ENCODE measurements around the gene VDAC1. TPM values are rescaled to one million over a fixed set of nuclear protein-coding genes. Genes with fewer than 3 reads are reported as not detected.

VDAC1 gene
- total RNA-seq, 1 donor from 2014 or later, result 125 TPM

- H3K4me1 ChIP-seq, result no peaks in the 10 kb centered on the region
- no peak overlapping the region for H3K4me3 ChIP-seq
- no peak for DNase-seq
- intact Hi-C loops (cut with DNase I), result no loop called here
- peaks cover 3% of the 10 kb centered on the region for H3K27me3 ChIP-seq (ENCODE audit: low read depth)
- no peaks in the 10 kb centered on the region for H3K9me3 ChIP-seq
- no peaks in the 10 kb centered on the region for H3K36me3 ChIP-seq
- no peak overlapping the region for H3K27ac ChIP-seq
- ATAC-seq, result no peak
- TF ChIP-seq CTCF (IDR thresholded peaks at IDR 0.05), result no peak
Measured at GRCh38 chr5:134027288-134027615, 22.5 kb upstream of the VDAC1 start.

DNA sequence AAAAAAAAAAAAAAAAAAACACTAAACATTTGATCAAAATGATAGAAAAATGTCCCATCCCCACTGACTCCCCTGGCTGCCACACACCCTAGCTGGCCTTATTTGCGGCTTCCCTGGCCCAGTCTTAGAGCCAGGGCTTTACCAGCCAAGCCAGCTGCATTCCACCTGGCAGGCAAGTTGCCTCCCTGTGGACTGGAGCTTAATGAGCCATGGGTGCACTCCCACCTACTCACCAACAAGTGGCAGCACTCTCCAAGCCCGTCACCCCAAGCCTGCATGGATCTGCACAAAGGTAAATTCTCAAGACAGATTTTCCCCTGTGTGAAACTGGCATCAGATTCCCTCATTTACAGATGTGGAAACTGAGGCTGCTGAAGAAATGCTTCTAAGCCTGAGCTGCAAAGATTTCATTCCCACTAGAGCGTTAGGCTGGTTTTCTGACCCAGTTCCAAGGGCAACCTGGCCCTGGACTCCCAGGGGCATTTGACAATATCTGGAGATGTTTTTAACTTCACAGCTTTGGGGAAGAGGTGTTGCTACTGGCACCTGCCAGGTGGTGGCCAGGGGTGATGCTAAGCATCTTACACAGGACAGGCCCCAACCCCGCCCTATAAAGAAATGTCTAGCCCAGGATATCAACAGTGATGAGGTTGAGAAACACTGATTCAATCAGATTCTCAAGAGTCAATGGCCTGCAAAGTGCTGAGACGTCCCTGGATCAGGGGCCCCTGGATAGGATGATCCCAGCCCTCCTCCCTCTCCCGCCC is 21.9 kb upstream of the VDAC1 start:
- Histone ChIP-seq H3K4me1 (no peaks in the 10 kb centered on the region), H3K36me3 (no peaks in the 10 kb centered on the region), H3K9me3 (no peaks in the 10 kb centered on the region), H3K27ac (no peak overlapping the region), H3K4me3 (no peak overlapping the region), H3K27me3 (ENCODE audit: low read depth) (peaks cover 3% of the 10 kb centered on the region)
- intact Hi-C loops (cut with DNase I), result no loop called here
- ATAC-seq (peak in 1 of 2 donors; percentile 55), DNase-seq (no peak)
- peak; percentile 37 for TF ChIP-seq CTCF (IDR thresholded peaks at IDR 0.05)

- ATAC-seq (no peak), DNase-seq (no peak)
- intact Hi-C loops (cut with DNase I), result no loop called here
Measured at GRCh38 chr5:134025786-134026185, 21.0 kb upstream of the VDAC1 start.

DNA sequence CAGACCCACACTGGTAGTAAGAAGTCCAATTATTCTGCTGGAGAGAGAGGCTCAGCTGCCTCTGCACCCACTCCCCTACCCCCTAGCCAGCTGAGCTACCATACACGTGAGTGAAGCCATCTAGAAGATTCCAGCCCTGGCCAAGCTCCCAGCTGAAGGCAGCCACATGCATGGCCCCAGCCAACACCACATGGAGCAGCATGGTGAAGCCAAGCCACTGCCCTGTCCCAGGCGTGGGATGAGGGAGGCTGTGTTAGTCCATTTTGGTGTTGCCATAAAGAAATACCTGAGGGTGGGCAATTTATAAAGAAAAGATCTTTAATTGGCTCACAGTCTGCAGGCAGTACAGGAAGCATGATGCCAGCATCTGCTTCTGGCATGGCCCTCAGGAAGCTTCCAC is 20.0 kb upstream of the VDAC1 start:
- DNase-seq (no peak), ATAC-seq (no peak)
- intact Hi-C loops (cut with DNase I), result no loop called here
- H3K4me1 ChIP-seq, result no peaks in the 10 kb centered on the region
- no peak for TF ChIP-seq CTCF (IDR thresholded peaks at IDR 0.05)
- no peaks in the 10 kb centered on the region for H3K9me3 ChIP-seq
- no peaks in the 10 kb centered on the region for H3K36me3 ChIP-seq
- H3K4me3 ChIP-seq, result no peak overlapping the region
- no peak overlapping the region for H3K27ac ChIP-seq
- peaks cover 3% of the 10 kb centered on the region for H3K27me3 ChIP-seq (ENCODE audit: low read depth)

More at GRCh38 chr5:134025786-134026185, 21.0 kb upstream of the VDAC1 start:
- Histone ChIP-seq H3K27ac (no peak overlapping the region), H3K4me1 (no peaks in the 10 kb centered on the region), H3K27me3 (ENCODE audit: low read depth) (peaks cover 3% of the 10 kb centered on the region), H3K9me3 (no peaks in the 10 kb centered on the region), H3K4me3 (no peak overlapping the region), H3K36me3 (no peaks in the 10 kb centered on the region)
- TF ChIP-seq CTCF (IDR thresholded peaks at IDR 0.05), result no peak

- no peaks in the 10 kb centered on the region for H3K4me1 ChIP-seq
- DNase-seq (no peak), ATAC-seq (no peak)
- H3K27me3 ChIP-seq (ENCODE audit: low read depth), result peaks cover 3% of the 10 kb centered on the region
- H3K27ac ChIP-seq, result no peak overlapping the region
- intact Hi-C loops (cut with DNase I), result no loop called here
- no peaks in the 10 kb centered on the region for H3K9me3 ChIP-seq
- no peak for TF ChIP-seq CTCF (IDR thresholded peaks at IDR 0.05)
- no peak overlapping the region for H3K4me3 ChIP-seq
- no peaks in the 10 kb centered on the region for H3K36me3 ChIP-seq
Measured at GRCh38 chr5:134022333-134022732, 17.6 kb upstream of the VDAC1 start.
